Measurements from ENCODE around the gene SENP5.

DNA sequence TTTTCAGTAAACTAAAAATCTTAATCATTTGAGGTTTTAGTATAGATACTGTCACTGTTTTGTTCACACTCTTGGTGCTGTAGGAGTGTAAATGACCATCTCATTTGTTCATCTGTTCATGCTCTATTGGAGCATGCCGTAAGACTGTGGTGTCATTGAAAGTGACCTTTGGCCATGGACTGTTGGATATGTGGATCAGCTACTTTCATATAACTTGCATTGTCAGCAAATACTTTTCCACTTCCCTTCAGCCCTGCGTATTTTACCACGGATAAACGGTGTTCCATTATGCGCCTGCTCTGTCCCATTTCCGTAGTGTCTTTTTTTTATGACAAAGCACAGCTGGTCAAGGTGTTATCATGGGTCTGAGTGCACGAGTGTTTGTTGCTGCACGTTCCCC, 32.6 kb upstream of the SENP5 start:
- TF ChIP-seq, protein P1, sequence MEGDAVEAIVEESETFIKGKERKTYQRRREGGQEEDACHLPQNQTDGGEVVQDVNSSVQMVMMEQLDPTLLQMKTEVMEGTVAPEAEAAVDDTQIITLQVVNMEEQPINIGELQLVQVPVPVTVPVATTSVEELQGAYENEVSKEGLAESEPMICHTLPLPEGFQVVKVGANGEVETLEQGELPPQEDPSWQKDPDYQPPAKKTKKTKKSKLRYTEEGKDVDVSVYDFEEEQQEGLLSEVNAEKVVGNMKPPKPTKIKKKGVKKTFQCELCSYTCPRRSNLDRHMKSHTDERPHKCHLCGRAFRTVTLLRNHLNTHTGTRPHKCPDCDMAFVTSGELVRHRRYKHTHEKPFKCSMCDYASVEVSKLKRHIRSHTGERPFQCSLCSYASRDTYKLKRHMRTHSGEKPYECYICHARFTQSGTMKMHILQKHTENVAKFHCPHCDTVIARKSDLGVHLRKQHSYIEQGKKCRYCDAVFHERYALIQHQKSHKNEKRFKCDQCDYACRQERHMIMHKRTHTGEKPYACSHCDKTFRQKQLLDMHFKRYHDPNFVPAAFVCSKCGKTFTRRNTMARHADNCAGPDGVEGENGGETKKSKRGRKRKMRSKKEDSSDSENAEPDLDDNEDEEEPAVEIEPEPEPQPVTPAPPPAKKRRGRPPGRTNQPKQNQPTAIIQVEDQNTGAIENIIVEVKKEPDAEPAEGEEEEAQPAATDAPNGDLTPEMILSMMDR (IDR thresholded peaks at IDR 0.05): no peak
- no peak for TF ChIP-seq POLR2A (IDR thresholded peaks at IDR 0.05)

All from right lobe of liver (tissue), 4 donors.